HG03469 (cell line): ENCODE results near the gene UCHL1.
A peak's percentile ranks its signal among the peaks of the same experiment; 100 is the strongest.

Experiments used
- ATAC-seq: cut with Tn5 transposase; IDR thresholded peaks from one replicate; pipeline ENCODE4 v1.9.1; 2021; ENCODE audit warnings: mild to moderate bottlenecking, moderate library complexity, moderate number of reproducible peaks; ENCODE audit not compliant: unreplicated experiment

UCHL1 gene

DNA sequence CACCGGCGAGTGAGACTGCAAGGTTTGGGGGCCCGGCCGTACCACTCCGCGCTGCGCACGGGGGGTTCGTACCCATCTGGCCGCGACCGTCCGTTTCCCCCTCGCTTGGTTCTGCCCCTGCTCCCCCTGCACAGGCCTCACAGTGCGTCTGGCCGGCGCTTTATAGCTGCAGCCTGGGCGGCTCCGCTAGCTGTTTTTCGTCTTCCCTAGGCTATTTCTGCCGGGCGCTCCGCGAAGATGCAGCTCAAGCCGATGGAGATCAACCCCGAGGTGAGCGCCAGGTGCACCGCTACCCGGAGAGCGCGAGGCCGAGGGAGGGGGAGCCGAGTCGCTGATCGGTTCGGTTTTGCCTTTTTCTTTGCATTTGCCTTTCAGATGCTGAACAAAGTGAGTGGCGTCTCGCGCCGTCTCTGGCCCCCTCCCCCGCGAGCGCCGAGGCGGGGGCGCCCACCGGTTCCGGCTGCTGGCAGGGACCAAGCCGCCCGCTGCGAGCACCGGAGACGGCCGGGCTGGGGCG, at the start of gene UCHL1:
Gene UCHL1, plus strand, starts transcription at position 189 of the 517 bp plus-strand sequence. Its CDS starts 49 bp downstream, at position 238.
- ATAC-seq, result peak; percentile 36

DNA sequence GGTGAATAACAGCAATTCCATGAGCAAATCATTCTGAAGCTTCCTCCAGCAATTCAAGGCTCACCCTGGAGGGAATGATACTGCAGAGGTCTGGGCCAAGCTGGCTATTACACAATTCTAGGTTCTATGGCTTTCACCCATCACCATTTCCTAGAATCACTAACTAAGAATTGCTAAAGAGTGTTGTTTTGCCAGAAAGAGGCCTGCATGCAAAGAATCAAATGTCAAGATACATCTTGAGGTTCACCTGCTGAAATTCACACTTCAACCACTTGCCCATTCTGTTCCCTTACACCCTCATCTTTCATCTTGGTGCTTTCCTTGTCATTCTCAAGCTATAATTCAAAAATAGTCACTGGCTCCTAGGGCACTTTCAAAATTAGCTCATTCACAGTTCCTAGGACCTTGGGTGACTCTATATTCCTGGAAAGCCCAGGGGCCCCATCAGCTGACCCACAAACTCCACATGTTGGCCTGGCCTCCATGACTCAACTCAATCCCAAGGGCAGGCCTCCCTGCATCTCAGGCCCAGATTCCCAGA, 49.4 kb upstream of the UCHL1 start:
- ATAC-seq, result no peak

DNA sequence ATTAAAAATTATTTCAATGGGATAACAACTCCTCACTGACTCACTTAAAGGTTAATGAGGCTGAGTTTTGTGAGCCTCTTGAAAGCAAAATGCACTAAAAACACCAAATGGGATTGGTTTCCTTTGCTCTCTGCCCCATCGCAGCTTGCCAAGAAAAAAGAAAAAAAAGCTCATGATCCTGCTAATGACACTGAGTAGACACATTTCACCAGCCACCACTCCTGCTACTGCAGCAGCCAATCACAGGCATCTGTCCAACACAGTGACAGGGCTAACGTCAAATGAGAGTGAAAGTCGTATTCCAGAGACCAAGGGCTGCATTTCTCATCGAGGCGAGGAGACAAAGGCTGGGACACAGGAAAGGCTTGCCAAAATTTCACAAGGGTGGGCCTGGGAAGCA, 47.5 kb upstream of the UCHL1 start:
- ATAC-seq, result no peak

DNA sequence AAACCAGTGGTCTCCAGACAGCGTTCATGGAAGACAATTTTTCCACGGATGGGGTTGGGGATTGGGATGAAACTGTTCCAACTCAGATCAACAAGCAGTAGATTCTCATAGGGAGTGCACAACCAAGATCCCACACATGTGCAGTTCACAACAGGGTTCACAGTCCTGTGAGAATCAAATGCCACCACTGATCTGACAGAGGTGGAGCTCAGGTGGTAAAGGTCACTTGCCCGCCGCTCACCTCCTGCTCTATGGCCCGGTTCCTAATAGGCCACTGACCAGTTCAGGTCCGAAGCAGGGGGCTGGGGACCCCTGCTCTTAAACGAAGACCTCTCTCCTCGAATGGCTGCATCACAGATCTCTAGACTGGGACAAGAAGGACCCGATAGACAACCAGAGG, 46.8 kb upstream of the UCHL1 start:
- ATAC-seq, result no peak

DNA sequence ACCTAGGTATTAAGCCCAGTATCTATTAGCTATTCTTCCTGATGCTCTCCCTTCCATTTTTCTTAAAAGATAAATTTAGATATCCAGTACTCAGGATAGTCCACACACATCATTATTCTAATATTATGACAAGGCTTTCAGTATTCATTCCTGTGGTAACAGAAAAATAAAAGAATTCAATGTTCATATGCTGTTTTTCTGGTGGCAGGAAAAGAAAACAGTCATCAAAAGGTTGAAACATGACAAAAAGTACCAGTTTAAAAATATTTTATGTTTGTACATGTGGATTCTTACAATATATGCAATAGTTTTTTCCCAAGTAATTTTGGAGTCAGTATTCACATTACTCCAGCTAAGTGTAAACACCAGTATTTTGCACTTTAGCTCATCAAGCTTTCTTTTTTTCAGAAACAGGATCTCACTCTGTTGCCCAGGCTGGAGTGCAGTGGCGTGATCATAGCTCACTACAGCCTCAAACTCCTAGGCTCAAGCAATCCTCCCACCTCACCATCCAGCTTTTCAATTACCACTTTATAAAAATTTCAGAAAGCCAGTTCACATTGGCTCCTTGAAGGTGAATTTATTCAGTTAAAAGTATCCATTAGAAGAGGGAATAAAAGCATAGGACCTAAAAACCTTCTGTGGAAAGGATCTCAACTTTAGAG, 44.6 kb upstream of the UCHL1 start:
- ATAC-seq, result no peak

DNA sequence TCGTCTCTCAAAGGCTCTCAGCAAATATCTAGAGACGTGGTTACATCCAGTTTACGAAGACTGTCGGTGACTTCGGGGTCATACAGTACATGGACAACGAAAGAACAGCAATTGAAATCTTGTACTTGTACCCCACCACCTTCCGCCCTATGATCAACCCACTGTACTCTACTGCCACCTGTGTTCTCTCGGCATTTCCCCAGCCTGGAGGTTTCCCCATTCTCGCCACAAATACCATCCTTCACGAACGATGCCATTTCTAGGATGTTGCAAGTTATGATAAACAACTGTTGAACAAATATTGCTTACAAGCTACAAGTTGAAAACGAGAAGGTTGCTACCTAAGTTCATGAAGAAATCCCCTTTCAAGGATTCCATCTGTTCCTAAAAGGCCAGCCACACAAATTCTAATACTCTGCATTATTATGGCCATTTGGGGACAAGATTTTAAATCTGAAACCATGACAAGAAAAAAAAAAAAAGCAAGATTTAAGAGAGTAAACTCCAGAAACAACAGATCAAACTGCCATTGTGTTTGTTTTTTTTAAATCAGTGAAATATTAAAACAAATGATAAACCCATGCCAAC, 44.0 kb upstream of the UCHL1 start:
- no peak for ATAC-seq

DNA sequence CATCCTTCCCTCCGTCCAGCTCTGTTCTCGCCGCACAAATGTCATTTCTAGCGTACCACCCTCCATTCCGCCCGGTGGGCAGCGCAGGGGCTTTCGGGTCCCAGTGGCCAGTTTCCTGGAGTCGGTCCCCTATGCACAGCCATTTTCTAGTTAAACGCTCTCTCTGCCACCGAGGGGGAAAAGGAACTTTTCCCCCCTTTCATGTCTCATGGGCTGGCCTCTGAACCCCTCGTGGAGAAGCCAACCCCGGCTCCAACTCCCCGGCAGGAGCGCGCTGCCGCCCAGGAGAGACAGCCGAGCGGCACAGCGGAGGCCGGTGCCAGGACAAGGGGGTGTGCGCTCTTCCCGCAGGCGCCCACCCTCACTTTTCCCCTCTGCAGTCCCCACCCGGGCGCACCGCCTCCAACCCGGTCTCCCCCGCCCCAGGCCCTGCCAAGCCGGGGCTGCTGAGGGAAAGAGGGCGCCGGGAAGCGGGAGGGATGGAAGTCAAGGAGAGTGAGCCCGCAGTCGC, 43.0 kb upstream of the UCHL1 start:
- peak; percentile 4 for ATAC-seq

DNA sequence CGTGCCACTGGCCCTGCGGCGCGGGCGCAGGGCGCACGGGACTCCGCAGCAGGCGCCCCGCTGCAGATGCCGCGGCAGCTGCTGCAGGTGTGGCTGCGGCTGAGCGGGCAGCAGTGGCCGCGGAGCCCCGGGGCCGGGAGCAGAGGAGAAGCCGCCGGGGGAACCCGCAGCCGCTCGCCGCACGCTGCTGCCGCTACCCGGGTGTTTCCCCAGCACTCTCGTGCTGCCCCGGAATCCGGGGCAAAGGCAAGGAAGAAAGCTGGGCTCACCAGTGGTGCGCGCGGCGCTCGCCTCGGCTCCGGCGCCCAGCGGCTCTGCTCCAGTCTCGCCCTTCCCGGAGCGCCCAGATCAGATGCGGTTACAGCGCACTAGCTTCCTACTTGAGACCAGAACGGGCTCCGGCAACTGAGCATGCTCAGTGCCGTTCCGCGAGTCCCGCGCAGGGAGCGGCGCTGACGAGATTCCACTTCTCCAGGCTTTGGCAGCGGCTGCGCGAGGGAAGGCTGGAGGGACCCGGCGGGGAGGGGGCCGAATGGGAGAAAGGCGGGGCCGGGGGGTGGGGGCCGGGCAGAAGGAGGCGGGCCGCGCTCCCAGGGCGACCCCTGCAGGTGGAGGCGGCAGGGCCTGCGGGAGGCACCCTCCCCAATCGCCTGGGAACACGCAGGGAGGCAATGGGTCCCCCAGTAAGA, 42.4 kb upstream of the UCHL1 start, which contains the start of gene APBB2:
Gene APBB2, minus strand, starts transcription at position 407 of the 689 bp plus-strand sequence. CDS start 181,288 bp downstream, outside the sequence.
- peak; percentile 35 for ATAC-seq

DNA sequence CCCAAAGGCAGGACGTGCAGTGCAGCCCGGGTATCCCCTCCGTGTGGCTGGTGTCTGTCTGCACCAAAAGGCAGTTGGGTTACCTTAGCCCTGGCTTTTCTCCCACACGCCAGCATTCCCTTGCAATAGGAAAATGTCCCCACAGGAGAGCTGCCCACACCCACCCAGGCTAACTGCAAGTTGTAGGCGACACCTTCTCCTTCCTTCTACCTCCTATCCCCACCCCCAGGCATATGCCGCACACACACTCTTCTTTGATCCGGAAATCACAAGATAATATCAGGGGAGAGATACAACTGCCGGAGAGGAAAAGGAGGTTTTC, 41.9 kb upstream of the UCHL1 start:
- ATAC-seq, result no peak

DNA sequence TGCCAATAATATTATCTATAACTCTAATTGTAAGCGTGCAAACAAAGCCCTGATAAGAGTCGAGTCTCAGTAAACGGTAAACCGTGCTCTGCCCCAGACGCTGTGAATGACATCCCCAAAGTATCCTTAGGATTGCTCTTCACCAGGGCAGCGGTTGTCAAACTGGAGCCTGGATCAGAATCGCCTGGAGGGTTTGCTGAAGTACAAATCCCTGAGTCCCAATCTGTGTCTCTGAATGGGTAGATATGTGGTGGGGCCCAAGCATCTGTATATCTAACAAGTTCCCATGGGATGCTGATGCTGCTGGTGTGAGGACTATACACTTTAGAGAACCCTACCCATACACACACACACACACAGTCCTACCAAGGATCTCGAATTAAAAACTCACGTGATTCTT, 41.6 kb upstream of the UCHL1 start:
- no peak for ATAC-seq

DNA sequence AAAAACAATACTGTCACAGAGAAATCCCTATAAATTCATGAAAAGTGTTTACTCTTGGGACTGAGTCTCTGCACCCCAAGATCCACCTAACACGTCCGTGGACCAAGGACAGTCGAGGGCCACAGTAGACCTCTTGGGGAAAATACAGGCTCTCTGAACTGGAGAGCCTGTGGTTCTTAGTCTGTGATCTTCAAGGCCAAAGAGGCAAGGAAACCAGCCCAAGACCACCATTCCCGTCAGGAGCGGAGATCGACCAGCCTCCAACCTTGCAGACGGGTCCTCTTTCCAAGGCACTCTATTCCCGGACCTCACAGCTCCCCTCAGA, 40.8 kb upstream of the UCHL1 start:
- ATAC-seq, result no peak

DNA sequence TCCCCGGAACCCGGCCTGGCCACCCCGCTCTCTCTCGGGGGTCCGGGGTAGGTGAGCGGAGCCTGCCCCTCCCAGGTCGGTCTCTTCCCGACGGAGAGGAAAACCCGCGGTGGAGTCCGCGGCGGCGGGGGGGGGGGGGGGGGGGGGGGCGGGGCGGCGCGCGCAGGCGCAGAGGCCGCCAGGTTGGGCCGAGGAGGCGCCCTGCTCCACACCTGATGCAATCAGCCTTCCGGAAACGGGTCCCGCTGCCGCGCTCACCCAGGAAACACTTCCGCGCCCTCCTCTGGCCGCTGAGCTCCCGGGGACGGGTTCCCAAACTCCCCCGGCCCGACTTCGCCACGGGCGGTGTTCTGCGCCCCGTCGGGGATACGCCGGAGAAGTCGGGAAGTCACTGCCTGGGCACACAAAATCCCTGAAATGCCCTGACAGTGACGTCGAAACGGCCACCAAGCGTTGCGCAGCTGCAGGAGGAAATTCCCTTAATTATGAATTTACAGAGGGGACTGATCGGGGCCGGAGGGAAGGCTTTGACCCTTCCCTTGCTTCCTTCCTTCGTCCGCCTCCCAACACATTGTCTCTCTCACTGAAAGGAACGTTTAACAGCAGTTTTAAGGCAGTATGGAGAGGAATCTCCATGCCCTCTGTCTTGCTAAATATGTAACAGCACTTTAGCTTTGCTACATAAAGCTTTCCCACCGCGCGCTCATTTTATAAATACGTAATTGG, 40.3 kb upstream of the UCHL1 start:
- peak; percentile 32 for ATAC-seq

DNA sequence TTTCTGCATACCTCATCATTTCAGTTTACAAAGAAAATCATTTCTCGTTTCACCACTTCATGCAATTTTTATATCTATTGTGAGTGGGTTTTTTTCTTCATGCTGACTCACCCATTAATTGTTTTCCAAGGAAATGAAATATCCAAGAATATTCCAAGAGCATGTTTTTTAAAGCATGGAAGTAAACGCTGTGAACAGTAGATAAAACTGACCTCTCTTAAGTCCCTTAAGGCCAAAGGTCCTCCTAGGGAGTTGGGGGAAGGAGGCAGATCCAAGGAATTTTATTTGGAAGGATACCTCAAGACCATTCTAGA, 39.8 kb upstream of the UCHL1 start:
- ATAC-seq, result no peak

DNA sequence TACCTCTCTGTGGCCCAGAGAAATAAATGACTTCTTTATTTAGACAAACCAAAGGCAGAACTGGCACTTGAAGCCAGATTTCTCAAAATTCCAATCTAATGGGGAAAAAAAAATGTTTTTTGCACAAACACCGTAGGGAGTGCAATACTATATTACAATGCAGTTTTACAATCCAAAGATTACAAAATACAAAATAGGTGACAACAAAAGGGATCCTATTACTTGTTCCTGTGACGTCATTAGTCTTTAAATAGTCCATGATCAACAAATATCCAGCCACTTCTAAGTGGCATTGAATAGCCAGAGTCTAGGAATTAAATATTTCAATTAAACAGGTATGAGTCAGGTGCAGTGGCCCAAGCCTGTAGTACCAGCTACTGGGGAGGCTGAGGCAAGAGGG, 39.4 kb upstream of the UCHL1 start:
- ATAC-seq, result no peak

DNA sequence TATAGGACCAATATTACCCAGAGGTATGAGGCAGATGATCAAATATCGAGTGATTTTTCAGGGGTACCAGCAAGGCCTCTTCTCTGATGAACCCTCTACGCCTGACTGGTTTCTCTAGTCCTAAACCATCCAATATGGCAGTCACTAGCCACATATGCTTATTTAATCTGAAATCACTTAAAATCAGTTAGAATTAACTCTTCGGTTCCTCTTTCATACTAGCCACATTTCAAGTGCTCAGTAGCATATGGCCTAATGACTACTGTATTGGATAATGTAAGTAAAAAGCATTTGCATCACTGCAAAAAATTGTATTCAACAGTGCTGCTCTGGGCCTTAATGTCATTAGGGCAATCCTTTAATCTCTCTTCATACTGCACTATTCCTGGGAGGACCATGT, 38.0 kb upstream of the UCHL1 start:
- no peak for ATAC-seq

DNA sequence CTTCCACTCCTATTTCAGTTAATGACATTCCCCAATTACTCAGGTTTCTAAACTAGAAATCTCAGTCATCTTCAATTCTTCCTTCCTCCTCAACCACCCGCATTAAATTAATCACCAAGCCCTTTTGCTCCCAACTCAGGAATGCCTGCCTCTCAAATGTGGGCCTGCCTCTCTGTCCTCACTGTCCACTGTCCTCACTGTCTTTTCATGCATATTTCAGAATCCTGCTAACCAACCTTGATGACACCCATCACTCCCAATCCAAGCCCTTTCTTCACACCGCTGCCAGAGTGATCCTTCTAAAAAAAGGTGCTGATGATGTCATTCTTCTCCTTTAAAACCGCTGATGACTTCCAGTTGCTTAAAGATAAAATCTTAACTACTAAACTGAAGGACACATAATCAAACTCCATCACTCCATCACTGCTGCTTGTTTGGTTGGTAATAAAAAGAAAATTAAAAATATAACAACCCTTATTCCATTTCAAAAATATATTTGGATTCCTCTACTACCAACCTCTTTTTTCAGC, 37.2 kb upstream of the UCHL1 start:
- ATAC-seq, result no peak

DNA sequence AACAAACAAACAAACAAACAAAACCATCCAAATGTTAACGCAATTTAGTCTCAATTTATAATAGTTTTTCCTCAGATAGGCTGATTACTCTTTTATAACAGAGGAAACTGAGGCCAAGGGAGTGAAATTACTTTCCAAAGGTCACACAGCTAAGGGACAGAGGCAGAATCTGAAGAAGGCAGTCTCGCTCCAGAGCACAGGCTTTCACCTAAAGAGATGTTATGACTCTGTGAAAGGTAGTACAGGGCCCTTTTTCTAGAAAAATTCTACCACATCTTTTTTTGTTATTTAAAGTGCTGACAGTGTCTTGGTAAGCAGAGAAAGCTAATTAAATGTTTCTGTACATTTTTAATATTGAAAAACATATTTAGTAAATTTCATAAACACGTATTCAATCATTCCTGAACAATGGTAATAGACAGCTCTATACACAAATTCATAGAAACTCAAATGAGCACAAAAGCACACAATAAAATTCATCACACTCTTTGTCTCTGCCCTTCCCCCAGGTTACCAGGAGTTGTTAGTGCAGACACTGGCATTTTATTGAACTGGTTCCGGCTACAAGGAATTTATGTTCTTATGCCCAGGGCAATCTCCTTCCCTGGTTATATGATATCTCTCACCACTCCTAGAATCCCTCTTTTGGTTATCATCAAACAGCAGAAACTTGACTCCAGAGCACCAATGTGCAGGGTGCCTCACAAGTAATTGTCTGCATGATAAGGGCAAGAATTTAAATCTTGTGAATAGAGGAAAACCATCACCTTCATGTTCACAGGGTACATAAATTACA, 34.7 kb upstream of the UCHL1 start:
- ATAC-seq, result no peak

DNA sequence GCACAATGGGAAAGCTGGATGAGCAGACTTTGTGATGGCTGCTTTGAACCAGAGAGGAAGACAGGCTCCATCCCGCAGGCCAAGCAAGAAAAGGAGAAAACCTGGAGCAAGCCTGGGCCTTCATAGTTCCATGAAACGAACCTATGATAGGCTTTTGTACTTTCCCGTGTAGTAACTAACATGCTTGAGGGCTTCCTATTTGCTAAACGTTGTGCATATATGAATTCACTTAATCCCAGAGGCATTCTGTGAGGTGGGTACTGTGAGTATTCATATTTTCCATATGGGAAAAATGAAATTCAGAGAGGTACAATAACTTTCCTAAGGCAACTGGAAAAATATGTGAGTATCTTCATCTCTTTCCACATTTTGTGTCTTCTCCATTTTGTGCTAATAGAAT, 28.8 kb upstream of the UCHL1 start:
- no peak for ATAC-seq

DNA sequence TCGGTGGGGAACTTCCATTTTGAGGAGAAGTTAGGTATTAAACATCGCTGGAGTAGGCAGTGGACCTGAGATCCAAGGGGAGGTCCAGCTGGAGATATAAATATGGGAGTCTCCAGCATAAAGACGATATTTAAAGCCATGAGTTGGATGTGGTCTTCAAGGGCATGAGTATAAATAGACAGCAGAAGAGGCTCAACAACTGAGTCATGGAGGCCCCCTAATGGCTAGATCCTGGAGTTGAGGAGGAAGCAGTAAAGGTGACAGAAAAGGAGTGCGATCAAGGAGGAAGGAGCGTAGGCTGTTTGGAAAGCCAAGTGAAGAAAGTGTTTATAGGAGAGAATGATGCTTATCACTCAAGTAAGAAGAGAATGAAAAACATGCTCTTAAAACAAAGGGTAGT, 24.3 kb upstream of the UCHL1 start:
- ATAC-seq, result no peak

DNA sequence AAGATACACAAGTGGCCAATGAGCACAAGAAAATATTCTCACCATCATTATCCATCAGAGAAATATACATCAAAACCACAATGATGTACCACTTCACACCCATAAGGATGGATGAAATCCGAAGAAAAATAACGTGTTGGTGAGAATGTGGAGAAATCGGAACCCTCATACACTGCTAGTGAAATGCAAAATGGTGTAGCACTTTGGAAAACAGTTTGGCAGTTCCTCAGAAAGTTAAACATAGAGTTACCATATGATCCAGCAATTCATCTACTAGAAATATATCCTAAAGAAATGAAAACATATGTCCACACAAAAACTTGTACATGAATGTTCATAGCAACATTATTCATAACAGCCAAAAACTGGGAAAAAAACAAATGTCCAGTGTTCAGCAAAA, 23.9 kb upstream of the UCHL1 start:
- no peak for ATAC-seq
